SH-SY5Y (cell line): Measurements from ENCODE around the gene ANO4.

Experiments
- GATA2 ChIP-seq: IDR thresholded peaks from 2 replicates; pipeline ENCODE4 v1.6.1; 2011; ENCODE audit warnings: mild to moderate bottlenecking, low read depth, low read length
- GATA3 ChIP-seq: IDR thresholded peaks from 2 replicates; pipeline ENCODE4 v1.6.1; 2011; ENCODE audit warnings: low read depth, mild to moderate bottlenecking, low read length, moderate library complexity

DNA sequence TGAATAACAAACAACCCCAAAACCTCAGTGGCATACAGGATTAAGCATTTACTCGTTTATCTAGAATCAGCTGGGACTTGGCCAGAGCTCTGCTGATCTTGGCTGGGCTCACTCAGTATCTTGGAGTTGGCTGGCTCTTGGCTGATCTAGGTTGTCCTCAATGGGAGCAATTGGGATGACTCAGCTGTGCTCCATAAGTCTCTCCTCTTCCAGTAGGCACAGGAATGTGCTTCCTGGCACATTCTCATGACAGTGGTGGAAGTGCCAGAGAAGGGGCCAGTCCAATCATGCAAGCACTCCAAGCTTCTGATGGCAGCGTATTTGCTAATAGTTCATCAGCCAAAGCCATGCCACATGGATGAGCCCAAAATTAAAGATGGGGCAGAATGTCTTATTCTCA lies 41.7 kb upstream of the ANO4 start:
- TF ChIP-seq GATA3 (no peak), GATA2 (no peak)
